Activated CD4-positive, alpha-beta T cell treated with anti-CD3 and anti-CD28 coated beads, Interleukin-2, amount 50 U/mL, for 48 hours (primary cell): ENCODE results near the gene PHACTR3.

Experiments
- DNase-seq, 2 experiments: peaks; one replicate each; pipeline ENCODE4 v3.0.0-alpha.2; 2020

PHACTR3 gene

GRCh38 chr20:59740621-59741020 is 136.3 kb downstream of the PHACTR3 start:
- no peak for DNase-seq

- no peak for DNase-seq
These were observed 136.7 kb downstream of the PHACTR3 start for GRCh38 chr20:59741073-59741472.

GRCh38 chr20:59742351-59743095 is 138.2 kb downstream of the PHACTR3 start:
- DNase-seq: no peak

GRCh38 chr20:59743308-59743707 is 139.0 kb downstream of the PHACTR3 start:
- DNase-seq: no peak

GRCh38 chr20:59743767-59744485 is 139.6 kb downstream of the PHACTR3 start:
- no peak for DNase-seq

GRCh38 chr20:59744756-59745155 is 140.4 kb downstream of the PHACTR3 start:
- DNase-seq: no peak

- DNase-seq: no peak
These were observed 140.9 kb downstream of the PHACTR3 start for GRCh38 chr20:59745201-59745600.

GRCh38 chr20:59745716-59746115 is 141.4 kb downstream of the PHACTR3 start:
- DNase-seq: no peak

GRCh38 chr20:59746155-59746554 is 141.8 kb downstream of the PHACTR3 start:
- no peak for DNase-seq

GRCh38 chr20:59747671-59748515 is 143.6 kb downstream of the PHACTR3 start:
- no peak for DNase-seq

- DNase-seq: no peak
These were observed 144.4 kb downstream of the PHACTR3 start for GRCh38 chr20:59748619-59749191.

GRCh38 chr20:59749301-59749700 is 145.0 kb downstream of the PHACTR3 start:
- no peak for DNase-seq

GRCh38 chr20:59750209-59750840 is 146.0 kb downstream of the PHACTR3 start:
- no peak for DNase-seq

GRCh38 chr20:59751075-59751711 is 146.9 kb downstream of the PHACTR3 start:
- peak; percentile 48 to 56 for DNase-seq

- DNase-seq: no peak
These were observed 147.8 kb downstream of the PHACTR3 start for GRCh38 chr20:59752101-59752586.

GRCh38 chr20:59752704-59753460 is 148.5 kb downstream of the PHACTR3 start:
- no peak for DNase-seq

- no peak for DNase-seq
These were observed 149.5 kb downstream of the PHACTR3 start for GRCh38 chr20:59753836-59754235.

GRCh38 chr20:59754551-59754950 is 150.2 kb downstream of the PHACTR3 start:
- no peak for DNase-seq

- DNase-seq: no peak
These were observed 151.9 kb downstream of the PHACTR3 start for GRCh38 chr20:59756241-59756640.

GRCh38 chr20:59764037-59764436 is 159.7 kb downstream of the PHACTR3 start:
- no peak for DNase-seq

GRCh38 chr20:59765599-59766177 is 161.3 kb downstream of the PHACTR3 start:
- peak; percentile 6 to 17 for DNase-seq
